Astrocyte of the cerebellum (primary cell): ENCODE measurements around the gene SELENBP1.
"Not testable (repeated sequence)": the region's sequence is repeated elsewhere in the genome, so short reads cannot be mapped to it uniquely, and the experiment has no call there.

ENCODE experiments used
- DNase-seq: peaks from one replicate; pipeline ENCODE4 v3.0.0-alpha.2; 2011; ENCODE audit warnings: low read depth
- H3K4me3 ChIP-seq: 2 replicates; pipeline ENCODE4 v1.5.1; 2011; ENCODE audit warnings: mild to moderate bottlenecking, low read depth, low read length, moderate library complexity
- in situ Hi-C: cut with HindIII; loops from 2 replicates; pipeline ENCODE4 v1.10.0; 2017; ENCODE audit warnings: low sequenced_read_pairs
- TF ChIP-seq, protein P1 (sequence below): IDR thresholded peaks from 2 replicates; pipeline ENCODE4 v1.5.1; 2012; ENCODE audit warnings: low read length, low read depth, moderate library complexity, mild to moderate bottlenecking; ENCODE audit errors: missing control alignments

Gene SELENBP1

GRCh38 chr1:151356696-151357095 lies 15.8 kb downstream of the SELENBP1 start:
- H3K4me3 ChIP-seq: no peak overlapping the region
- TF ChIP-seq, protein P1, sequence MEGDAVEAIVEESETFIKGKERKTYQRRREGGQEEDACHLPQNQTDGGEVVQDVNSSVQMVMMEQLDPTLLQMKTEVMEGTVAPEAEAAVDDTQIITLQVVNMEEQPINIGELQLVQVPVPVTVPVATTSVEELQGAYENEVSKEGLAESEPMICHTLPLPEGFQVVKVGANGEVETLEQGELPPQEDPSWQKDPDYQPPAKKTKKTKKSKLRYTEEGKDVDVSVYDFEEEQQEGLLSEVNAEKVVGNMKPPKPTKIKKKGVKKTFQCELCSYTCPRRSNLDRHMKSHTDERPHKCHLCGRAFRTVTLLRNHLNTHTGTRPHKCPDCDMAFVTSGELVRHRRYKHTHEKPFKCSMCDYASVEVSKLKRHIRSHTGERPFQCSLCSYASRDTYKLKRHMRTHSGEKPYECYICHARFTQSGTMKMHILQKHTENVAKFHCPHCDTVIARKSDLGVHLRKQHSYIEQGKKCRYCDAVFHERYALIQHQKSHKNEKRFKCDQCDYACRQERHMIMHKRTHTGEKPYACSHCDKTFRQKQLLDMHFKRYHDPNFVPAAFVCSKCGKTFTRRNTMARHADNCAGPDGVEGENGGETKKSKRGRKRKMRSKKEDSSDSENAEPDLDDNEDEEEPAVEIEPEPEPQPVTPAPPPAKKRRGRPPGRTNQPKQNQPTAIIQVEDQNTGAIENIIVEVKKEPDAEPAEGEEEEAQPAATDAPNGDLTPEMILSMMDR: no peak
- DNase-seq: no peak
- in situ Hi-C loops: no loop called here

GRCh38 chr1:151352021-151352718 lies 20.3 kb downstream of the SELENBP1 start:
- TF ChIP-seq, protein P1: no peak
- no peak overlapping the region for H3K4me3 ChIP-seq
- in situ Hi-C loops: no loop called here
- no peak for DNase-seq

DNA sequence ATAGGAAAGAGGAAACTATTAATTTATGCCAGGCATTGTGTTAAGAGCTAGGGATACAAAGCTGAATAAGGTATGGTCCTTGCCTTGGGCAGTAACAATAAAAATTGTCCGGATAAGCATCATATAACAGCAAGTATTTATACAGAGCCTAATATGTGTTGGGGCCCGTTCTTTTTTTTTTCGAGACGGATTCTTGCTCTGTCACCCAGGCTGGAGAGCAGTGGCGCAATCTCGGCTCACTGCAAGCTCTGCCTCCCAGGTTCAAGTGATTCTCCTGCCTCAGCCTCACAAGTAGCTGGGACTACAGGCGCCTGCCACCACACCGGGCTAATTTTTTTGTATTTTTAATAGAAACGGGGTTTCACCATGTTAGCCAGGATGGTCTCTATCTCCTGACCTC lies 22.2 kb downstream of the SELENBP1 start:
- H3K4me3 ChIP-seq, DNase-seq, in situ Hi-C loops: not testable (repeated sequence)

DNA sequence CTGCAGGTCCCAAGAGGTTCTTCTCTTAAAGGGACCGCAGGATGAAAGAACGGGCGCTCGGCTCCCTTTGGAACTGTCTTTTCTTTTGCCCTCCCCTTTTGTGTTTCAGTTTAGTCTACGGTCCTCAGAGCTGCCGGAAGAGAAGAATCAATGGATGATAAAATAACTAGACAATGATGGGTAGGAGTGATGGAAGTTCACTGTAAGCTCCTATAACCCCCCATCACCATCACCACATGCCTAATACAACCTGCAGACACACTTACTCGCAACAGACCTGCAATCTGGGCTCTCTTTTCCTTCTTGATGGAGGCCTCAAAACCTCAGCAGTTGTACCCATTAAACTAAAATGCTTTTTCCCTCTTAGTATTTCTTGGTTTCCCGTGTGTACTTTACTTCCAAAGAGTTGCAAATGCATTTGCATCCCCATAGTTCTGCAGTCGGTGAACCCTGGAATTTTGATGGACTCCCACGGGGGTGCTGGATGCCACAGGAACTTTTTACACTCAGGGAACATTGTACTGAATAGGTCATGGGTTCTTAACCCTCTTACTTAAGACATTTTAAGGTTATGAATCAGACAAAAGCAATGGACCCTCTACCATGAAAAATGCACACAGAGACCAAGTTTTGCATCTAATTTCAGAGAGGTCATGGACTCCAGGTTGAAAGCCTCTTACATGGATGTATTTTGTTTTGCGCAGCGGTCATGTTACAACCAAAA lies 24.8 kb downstream of the SELENBP1 start:
- TF ChIP-seq, protein P1: no peak
- H3K4me3 ChIP-seq: peak overlapping the region; percentile 84
- in situ Hi-C loops: no loop called here
- no peak for DNase-seq

- TF ChIP-seq, protein P1: no peak
- in situ Hi-C loops: no loop called here
- DNase-seq: peak; percentile 95
- peak within 1 kb of the TSS; percentile 84 for H3K4me3 ChIP-seq
Measured at GRCh38 chr1:151346769-151347522, 25.6 kb downstream of the SELENBP1 start, which contains the start of gene RFX5. Gene RFX5 (minus strand): TSS chr1:151347252. CDS start chr1:151346320, 932 bp downstream.

DNA sequence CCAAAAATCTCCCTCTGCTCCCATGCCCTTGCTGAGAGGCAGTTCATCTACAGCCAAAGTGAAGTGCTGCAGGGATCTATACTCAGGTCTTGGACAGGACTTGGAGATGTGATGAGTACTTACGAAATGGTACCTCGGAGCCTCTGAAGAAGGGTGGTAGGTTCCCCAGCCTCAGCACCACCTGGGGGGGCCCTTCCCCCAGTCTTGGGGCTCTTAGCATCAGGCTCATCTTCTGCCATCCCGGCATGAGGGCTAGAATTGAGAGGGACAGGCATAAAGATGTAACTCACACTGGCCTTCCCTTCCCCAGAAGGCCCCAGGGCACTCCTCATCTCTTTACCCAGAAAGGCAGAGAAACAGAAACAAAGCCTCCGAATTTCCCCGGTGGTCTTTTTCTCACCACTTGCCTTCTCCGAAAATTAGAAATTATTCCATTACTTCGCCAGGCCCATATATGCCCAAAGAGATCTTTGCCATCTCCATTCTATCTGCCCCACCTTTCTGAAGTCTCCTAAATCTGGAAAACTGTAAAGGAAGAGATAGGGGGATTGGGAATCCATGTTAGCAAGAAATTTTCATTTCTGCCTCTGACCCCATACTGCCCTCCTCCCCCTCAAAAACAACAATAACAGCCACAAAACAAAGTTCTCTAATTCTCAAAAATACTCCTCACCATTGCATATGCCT lies 26.3 kb downstream of the SELENBP1 start:
- TF ChIP-seq, protein P1: no peak
- in situ Hi-C loops: no loop called here
- H3K4me3 ChIP-seq: peak overlapping the region; percentile 84
- no peak for DNase-seq
